ENCODE measurements around the gene GAS6. TPM values are rescaled to one million over a fixed set of nuclear protein-coding genes. Genes with fewer than 3 reads are reported as not detected.

The GAS6 gene
- total RNA-seq, 1 experiment from 2014 or later = 20.9 TPM

- Histone ChIP-seq H3K9ac (ENCODE audit: low read length) (no peak overlapping the region), H3K27ac (ENCODE audit: low read length) (no peak overlapping the region), H3K4me3 (ENCODE audit: low read length) (no peak overlapping the region), H3F3A (ENCODE audit: low read length, unreplicated experiment) (no peaks in the 10 kb centered on the region), H2AFZ (ENCODE audit: low read length) (no peak overlapping the region), H3K36me3 (ENCODE audit: low read depth, low read length) (no peaks in the 10 kb centered on the region), H3K4me1 (ENCODE audit: insufficient read depth, low read length) (peaks cover 32% of the 10 kb centered on the region), H3K79me2 (ENCODE audit: low read length) (peaks cover 23% of the 10 kb centered on the region), H4K20me1 (ENCODE audit: low read length) (no peaks in the 10 kb centered on the region), H3K4me2 (ENCODE audit: low read length) (no peak overlapping the region), H3K9me3 (ENCODE audit: low read length) (no peaks in the 10 kb centered on the region), H3K27me3 (ENCODE audit: low read length) (no peaks in the 10 kb centered on the region), H3K9me2 (replicated peaks; ENCODE audit: low read length) (no peaks in the 10 kb centered on the region)
- no peak for DNase-seq
- intact Hi-C loops (cut with micrococcal nuclease) = loop anchor here (5.0 kb wide), 2 partner anchors 37 to 408 kb away; no protein-coding TSS in a partner anchor
- POLR2A ChIA-PET (ENCODE audit: unreplicated experiment) = no interaction called here
- TF ChIP-seq, protein P1, sequence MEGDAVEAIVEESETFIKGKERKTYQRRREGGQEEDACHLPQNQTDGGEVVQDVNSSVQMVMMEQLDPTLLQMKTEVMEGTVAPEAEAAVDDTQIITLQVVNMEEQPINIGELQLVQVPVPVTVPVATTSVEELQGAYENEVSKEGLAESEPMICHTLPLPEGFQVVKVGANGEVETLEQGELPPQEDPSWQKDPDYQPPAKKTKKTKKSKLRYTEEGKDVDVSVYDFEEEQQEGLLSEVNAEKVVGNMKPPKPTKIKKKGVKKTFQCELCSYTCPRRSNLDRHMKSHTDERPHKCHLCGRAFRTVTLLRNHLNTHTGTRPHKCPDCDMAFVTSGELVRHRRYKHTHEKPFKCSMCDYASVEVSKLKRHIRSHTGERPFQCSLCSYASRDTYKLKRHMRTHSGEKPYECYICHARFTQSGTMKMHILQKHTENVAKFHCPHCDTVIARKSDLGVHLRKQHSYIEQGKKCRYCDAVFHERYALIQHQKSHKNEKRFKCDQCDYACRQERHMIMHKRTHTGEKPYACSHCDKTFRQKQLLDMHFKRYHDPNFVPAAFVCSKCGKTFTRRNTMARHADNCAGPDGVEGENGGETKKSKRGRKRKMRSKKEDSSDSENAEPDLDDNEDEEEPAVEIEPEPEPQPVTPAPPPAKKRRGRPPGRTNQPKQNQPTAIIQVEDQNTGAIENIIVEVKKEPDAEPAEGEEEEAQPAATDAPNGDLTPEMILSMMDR (conservative IDR thresholded peaks at IDR 0.05; ENCODE audit: low read depth, low read length) = no peak
- TF ChIP-seq EZH2 (IDR thresholded peaks at IDR 0.05; ENCODE audit: low read length, unreplicated experiment) = no peak
- TF ChIP-seq EZH2phosphoT487 (IDR thresholded peaks at IDR 0.05; ENCODE audit: borderline replicate concordance, low read length) = no peak
- no peak for ATAC-seq
- CTCF ChIA-PET = no interaction called here
- BruUV-seq (replicated peaks) = no TSS peak
These were observed 44.5 kb downstream of the GAS6 start for GRCh38 chr13:113819341-113819730.

DNA sequence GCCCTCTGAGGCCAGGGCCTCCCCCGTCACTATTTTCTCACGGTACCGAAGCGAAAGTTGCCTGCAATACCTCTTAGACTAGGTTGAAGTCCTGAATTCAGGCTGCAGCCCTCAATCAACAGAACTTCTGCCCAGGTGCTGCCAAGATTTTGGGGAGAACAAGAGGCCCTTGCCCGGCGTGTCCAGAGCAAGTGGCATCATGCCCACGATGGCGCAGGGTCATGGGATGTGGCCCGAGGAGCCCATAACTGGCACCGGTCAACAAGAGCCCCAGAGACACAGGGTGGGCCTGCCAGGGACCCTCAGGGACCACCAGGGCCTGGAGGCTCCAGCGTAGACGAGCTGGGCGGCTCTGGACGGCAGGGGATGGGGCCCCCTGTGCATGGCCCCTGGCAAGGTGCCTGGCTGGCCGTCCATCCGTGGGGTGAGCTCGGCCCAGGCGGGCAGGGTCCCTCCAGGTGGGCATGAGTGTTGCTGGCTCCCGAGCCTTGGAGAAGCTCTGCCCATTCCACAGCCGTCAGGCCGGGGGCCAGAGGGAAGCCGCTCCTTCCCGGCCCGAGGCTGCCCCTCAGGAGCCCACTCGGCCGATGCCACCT lies 45.1 kb downstream of the GAS6 start:
- intact Hi-C loops (cut with micrococcal nuclease) = loop anchor here (5.0 kb wide), 2 partner anchors 36 to 409 kb away; no protein-coding TSS in a partner anchor
- Histone ChIP-seq H3K4me2 (ENCODE audit: low read length) (no peak overlapping the region), H4K20me1 (ENCODE audit: low read length) (no peaks in the 10 kb centered on the region)

More for the DNA sequence above, 45.1 kb downstream of the GAS6 start:
- BruUV-seq (replicated peaks) = no TSS peak
- H3K9me3 ChIP-seq (ENCODE audit: low read length) = no peaks in the 10 kb centered on the region
- no peak overlapping the region for H3K27ac ChIP-seq (ENCODE audit: low read length)
- no peaks in the 10 kb centered on the region for H3K9me2 ChIP-seq (replicated peaks; ENCODE audit: low read length)
- H3K4me3 ChIP-seq (ENCODE audit: low read length) = no peak overlapping the region
- no peak overlapping the region for H3K9ac ChIP-seq (ENCODE audit: low read length)
- CTCF ChIA-PET = no interaction called here
- no peaks in the 10 kb centered on the region for H3K36me3 ChIP-seq (ENCODE audit: low read depth, low read length)
- POLR2A ChIA-PET (ENCODE audit: unreplicated experiment) = no interaction called here
- ATAC-seq (no peak), DNase-seq (no peak)
- no peaks in the 10 kb centered on the region for H3F3A ChIP-seq (ENCODE audit: low read length, unreplicated experiment)
- no peak overlapping the region for H2AFZ ChIP-seq (ENCODE audit: low read length)
- H3K4me1 ChIP-seq (ENCODE audit: insufficient read depth, low read length) = peaks cover 32% of the 10 kb centered on the region
- TF ChIP-seq EZH2 (IDR thresholded peaks at IDR 0.05; ENCODE audit: low read length, unreplicated experiment) (no peak), EZH2phosphoT487 (IDR thresholded peaks at IDR 0.05; ENCODE audit: borderline replicate concordance, low read length) (no peak)
- TF ChIP-seq, protein P1 (conservative IDR thresholded peaks at IDR 0.05; ENCODE audit: low read depth, low read length) = no peak
- no peaks in the 10 kb centered on the region for H3K27me3 ChIP-seq (ENCODE audit: low read length)
- peaks cover 21% of the 10 kb centered on the region for H3K79me2 ChIP-seq (ENCODE audit: low read length)
